HUDEP-2 (cell line): Measurements from ENCODE around the gene CACNA1I.
A peak's percentile ranks its signal among the peaks of the same experiment; 100 is the strongest.

Experiments used
- DNase-seq, 76 experiments: peaks; one replicate each; lab custom pipeline; 2025; ENCODE audit not compliant: unreplicated experiment in 76 of 76; lab: John Stamatoyannopoulos, UW

The CACNA1I gene

GRCh38 chr22:39535357-39535725, 35.2 kb upstream of the CACNA1I start:
- no peak for DNase-seq

GRCh38 chr22:39535831-39536449, 34.6 kb upstream of the CACNA1I start:
- DNase-seq = no peak

GRCh38 chr22:39536711-39537110, 33.8 kb upstream of the CACNA1I start:
- DNase-seq = no peak

GRCh38 chr22:39537975-39538374, 32.6 kb upstream of the CACNA1I start:
- DNase-seq = no peak

GRCh38 chr22:39543095-39543494, 27.5 kb upstream of the CACNA1I start:
- peak in 19 of 76 experiments; percentile 12 to 45 (median 21) for DNase-seq

GRCh38 chr22:39545386-39546365, 24.9 kb upstream of the CACNA1I start:
- DNase-seq = peak in 20 of 76 experiments; percentile 10 to 47 (median 22)

- no peak for DNase-seq
These were observed 23.5 kb upstream of the CACNA1I start for GRCh38 chr22:39546889-39547586.

- no peak for DNase-seq
These were observed 23.0 kb upstream of the CACNA1I start for GRCh38 chr22:39547587-39547947.

- DNase-seq = no peak
These were observed 17.1 kb upstream of the CACNA1I start for GRCh38 chr22:39553429-39553828.

- no peak for DNase-seq
These were observed 16.4 kb upstream of the CACNA1I start for GRCh38 chr22:39554151-39554550.

GRCh38 chr22:39556970-39557841, 13.3 kb upstream of the CACNA1I start:
- peak in 37 of 76 experiments; percentile 3 to 53 (median 22) for DNase-seq

- DNase-seq = no peak
These were observed 12.3 kb upstream of the CACNA1I start for GRCh38 chr22:39558254-39558727.

- DNase-seq = no peak
These were observed 11.6 kb upstream of the CACNA1I start for GRCh38 chr22:39558950-39559349.

GRCh38 chr22:39559456-39560105, 11.0 kb upstream of the CACNA1I start:
- DNase-seq = peak in 6 of 76 experiments; percentile 8 to 24 (median 14)

GRCh38 chr22:39560127-39560526, 10.4 kb upstream of the CACNA1I start:
- no peak for DNase-seq

GRCh38 chr22:39562839-39563489, 7.6 kb upstream of the CACNA1I start:
- DNase-seq = no peak

- no peak for DNase-seq
These were observed 6.8 kb upstream of the CACNA1I start for GRCh38 chr22:39563571-39564428.

- DNase-seq = no peak
These were observed 5.1 kb upstream of the CACNA1I start for GRCh38 chr22:39565414-39565944.
